SK-N-SH treated with all-trans-retinoic acid at 6 μM for 48 hours (cell line): ENCODE measurements around the gene ST6GAL2.

Experiments used
- ARNTL ChIP-seq: fragments of 450-650 bp; formaldehyde crosslinking; IDR thresholded peaks from 2 replicates; pipeline ENCODE4 v1.5.0; 2020; ENCODE audit warnings: low read depth, mild to moderate bottlenecking, moderate library complexity, borderline replicate concordance
- BACH2 ChIP-seq: fragments of 250-450 bp; sonication (Bioruptor Pico); IDR thresholded peaks from 2 replicates; pipeline ENCODE4 v1.9.0; 2021; ENCODE audit warnings: mild to moderate bottlenecking, borderline replicate concordance
- CREB5 ChIP-seq: fragments of 250-450 bp; sonication (Bioruptor Pico); IDR thresholded peaks from 2 replicates; pipeline ENCODE4 v1.5.1; 2020; ENCODE audit warnings: low read depth, mild to moderate bottlenecking, moderate library complexity
- ESRRG ChIP-seq: fragments of 250-450 bp; sonication (Bioruptor Pico); IDR thresholded peaks from 2 replicates; pipeline ENCODE4 v1.6.1; 2021; ENCODE audit warnings: mild to moderate bottlenecking
- PATZ1 ChIP-seq: fragments of 250-450 bp; sonication (Bioruptor Pico); IDR thresholded peaks from 2 replicates; pipeline ENCODE4 v1.8.0; 2020; ENCODE audit warnings: mild to moderate bottlenecking, moderate library complexity, borderline replicate concordance
- POU6F1 ChIP-seq: fragments of 250-450 bp; sonication (Bioruptor Pico); IDR thresholded peaks from 2 replicates; pipeline ENCODE4 v1.8.0; 2021; ENCODE audit warnings: low read depth, mild to moderate bottlenecking, moderate library complexity, borderline replicate concordance
- TCF4 ChIP-seq: fragments of 250-450 bp; sonication (Bioruptor Pico); IDR thresholded peaks from 2 replicates; pipeline ENCODE4 v1.8.0; 2021; ENCODE audit warnings: mild to moderate bottlenecking, moderate library complexity, borderline replicate concordance
- TSHZ2 ChIP-seq: fragments of 250-450 bp; sonication (Bioruptor Pico); IDR thresholded peaks from 2 replicates; pipeline ENCODE4 v1.5.0; 2020; ENCODE audit warnings: mild to moderate bottlenecking, moderate library complexity
- ZNF70 ChIP-seq: fragments of 450-650 bp; formaldehyde crosslinking; IDR thresholded peaks from 2 replicates; pipeline ENCODE4 v1.5.0; 2020; ENCODE audit warnings: mild to moderate bottlenecking, moderate library complexity

GRCh38 chr2:106882673-106883072, 3.3 kb downstream of the ST6GAL2 start:
- TF ChIP-seq ZNF70 (CRISPR knock-in tag), result no peak
- TF ChIP-seq ARNTL (CRISPR knock-in tag), result no peak
- TF ChIP-seq ESRRG (CRISPR knock-in tag), result no peak
- TF ChIP-seq PATZ1 (CRISPR knock-in tag), result no peak
- TF ChIP-seq TSHZ2 (CRISPR knock-in tag), result no peak
- no peak for TF ChIP-seq TCF4 (CRISPR knock-in tag)
- no peak for TF ChIP-seq BACH2 (CRISPR knock-in tag)
- TF ChIP-seq CREB5 (CRISPR knock-in tag), result no peak
- no peak for TF ChIP-seq POU6F1
